Mesothelial cell of epicardium (in vitro differentiated cells): ENCODE data around the gene SMTN. TPM values are rescaled to one million over a fixed set of nuclear protein-coding genes. Genes with fewer than 3 reads are reported as not detected.

Experiments
- DNase-seq, 2 experiments: peaks; one replicate each; pipeline ENCODE4 v3.0.0; 2021; ENCODE audit warnings: low spot score in 2 of 2; ENCODE audit not compliant: unreplicated experiment in 2 of 2
- H3K27ac Mint-ChIP-seq: 2 replicates; pipeline ENCODE4 v1.8.0; 2021; ENCODE audit warnings: mixed read lengths
- H3K27me3 Mint-ChIP-seq: 2 replicates; pipeline ENCODE4 v1.8.0; 2021; ENCODE audit warnings: low read depth, mixed read lengths
- H3K36me3 Mint-ChIP-seq: 2 replicates; pipeline ENCODE4 v1.8.0; 2021; ENCODE audit warnings: mixed read lengths
- H3K4me1 Mint-ChIP-seq: 2 replicates; pipeline ENCODE4 v1.8.0; 2021; ENCODE audit warnings: mixed read lengths
- H3K4me3 Mint-ChIP-seq: 2 replicates; pipeline ENCODE4 v1.8.0; 2021; ENCODE audit warnings: mild to moderate bottlenecking, moderate library complexity, mixed read lengths
- H3K9me3 Mint-ChIP-seq: 2 replicates; pipeline ENCODE4 v1.8.0; 2021; ENCODE audit warnings: mixed read lengths
- total RNA-seq: library from RNA; stranded (reverse); gene quantifications from 3 replicates; pipeline ENCODE4 v1.2.1, GENCODE V29; 2021
- TF ChIP-seq, protein P1 (sequence below): fragments of 200-600 bp; sonication (generic); IDR thresholded peaks from one replicate; pipeline ENCODE4 v1.5.0; 2021; ENCODE audit warnings: antibody characterized with exemption; ENCODE audit not compliant: unreplicated experiment

The SMTN gene
- total RNA-seq, 1 donor from 2014 or later = 67.0 TPM

DNA sequence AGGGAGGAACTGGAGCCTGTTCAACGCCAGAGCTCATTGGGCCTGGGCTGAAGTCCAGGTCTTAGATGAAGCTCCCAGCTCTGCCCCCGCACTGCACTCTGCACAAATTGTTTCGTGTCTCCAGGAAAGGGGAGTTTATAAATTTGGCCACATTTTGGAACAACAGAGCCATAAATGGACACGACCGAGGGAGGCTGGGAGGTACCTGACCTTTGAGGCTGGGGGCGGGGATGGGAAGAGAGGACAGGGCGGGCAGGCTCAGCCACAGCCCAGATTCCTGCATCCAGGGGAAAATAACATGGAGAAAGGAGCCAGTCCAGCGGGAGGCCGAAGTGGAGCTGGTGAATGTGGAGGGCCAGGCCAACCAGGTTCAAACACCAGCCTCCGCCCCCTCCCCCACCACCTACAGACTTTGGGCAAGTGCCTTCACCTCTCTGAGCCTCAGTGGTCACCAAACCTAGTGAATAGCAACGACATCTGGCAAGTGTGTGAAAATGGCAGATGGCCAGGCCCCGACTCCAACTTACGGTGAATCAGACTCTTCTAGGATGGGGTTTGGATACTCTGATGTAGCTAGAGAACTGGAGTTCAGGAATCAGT lies 36.8 kb upstream of the SMTN start:
- no peak overlapping the region for H3K27ac Mint-ChIP-seq
- H3K36me3 Mint-ChIP-seq = peaks cover 2% of the 10 kb centered on the region
- H3K4me3 Mint-ChIP-seq = no peak overlapping the region
- no peak for DNase-seq
- peaks cover 15% of the 10 kb centered on the region for H3K4me1 Mint-ChIP-seq
- peaks cover 5% of the 10 kb centered on the region for H3K9me3 Mint-ChIP-seq
- H3K27me3 Mint-ChIP-seq = no peaks in the 10 kb centered on the region
- TF ChIP-seq, protein P1, sequence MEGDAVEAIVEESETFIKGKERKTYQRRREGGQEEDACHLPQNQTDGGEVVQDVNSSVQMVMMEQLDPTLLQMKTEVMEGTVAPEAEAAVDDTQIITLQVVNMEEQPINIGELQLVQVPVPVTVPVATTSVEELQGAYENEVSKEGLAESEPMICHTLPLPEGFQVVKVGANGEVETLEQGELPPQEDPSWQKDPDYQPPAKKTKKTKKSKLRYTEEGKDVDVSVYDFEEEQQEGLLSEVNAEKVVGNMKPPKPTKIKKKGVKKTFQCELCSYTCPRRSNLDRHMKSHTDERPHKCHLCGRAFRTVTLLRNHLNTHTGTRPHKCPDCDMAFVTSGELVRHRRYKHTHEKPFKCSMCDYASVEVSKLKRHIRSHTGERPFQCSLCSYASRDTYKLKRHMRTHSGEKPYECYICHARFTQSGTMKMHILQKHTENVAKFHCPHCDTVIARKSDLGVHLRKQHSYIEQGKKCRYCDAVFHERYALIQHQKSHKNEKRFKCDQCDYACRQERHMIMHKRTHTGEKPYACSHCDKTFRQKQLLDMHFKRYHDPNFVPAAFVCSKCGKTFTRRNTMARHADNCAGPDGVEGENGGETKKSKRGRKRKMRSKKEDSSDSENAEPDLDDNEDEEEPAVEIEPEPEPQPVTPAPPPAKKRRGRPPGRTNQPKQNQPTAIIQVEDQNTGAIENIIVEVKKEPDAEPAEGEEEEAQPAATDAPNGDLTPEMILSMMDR = no peak

DNA sequence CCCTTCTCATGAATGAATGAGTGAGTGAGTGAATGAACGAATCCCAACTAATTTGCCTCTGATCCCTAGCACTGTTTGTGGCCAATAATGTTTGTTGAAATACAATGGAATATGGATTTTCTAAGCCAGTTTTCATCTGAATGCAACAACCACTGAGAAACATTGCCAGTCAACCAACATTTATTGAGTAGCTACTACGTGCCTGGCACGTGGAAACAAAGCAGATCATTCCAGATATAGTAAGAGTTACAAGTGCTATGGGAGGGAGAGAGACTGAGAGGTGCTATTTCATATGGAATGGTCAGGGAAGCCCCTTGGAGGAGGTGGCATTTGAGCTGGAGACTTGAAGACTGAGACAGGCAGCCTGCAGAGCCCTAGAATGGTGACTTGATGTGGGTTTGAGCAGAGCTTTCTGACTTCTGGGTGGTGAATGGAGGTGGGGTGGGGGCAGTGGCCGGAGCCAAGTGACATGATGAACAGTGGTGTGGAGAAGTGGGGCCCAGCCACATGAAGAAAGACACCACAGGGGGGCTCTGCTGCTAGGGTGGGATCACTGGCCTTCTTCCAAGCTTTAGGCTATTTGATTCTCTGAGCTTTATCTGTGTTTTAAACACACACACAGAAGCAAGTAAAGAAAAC lies 35.1 kb upstream of the SMTN start:
- Mint-ChIP-seq H3K27ac (peak overlapping the region; percentile 37), H3K27me3 (no peaks in the 10 kb centered on the region)

DNA sequence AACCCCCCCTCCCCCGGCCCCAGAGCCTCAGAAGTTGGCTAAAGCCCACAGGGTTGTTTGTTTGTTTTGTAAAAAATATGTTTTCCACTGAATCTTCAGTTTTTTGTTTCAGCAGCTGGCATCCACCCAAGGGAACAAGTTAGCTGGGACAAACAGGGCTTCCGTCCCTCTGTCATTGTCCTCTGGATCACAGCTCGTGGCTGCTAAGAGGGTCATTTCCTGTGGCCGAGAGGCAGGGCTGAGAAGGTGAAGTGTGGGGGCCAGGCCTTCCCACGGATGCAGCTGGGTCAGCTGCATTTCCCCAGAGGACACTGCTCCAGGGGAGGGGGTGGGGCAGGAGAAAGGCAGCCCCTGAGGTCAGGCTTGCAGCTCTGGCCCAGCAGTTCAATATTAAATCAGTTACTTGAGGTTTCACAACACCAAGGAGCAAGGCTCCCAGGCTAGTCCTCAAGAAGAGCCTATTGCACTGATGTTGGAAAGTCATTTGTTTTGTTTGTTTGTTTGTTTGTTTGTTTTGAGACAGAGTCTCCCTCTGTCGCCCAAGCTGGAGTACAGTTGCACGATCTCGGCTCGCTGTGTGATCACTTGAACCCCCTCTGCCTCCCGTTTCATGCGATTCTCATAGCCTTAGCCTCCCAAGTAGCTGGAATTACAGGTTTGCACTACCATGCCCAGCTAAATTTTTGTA lies 34.4 kb upstream of the SMTN start:
- H3K4me1 Mint-ChIP-seq = peaks cover 11% of the 10 kb centered on the region
- H3K4me3 Mint-ChIP-seq = no peak overlapping the region
- H3K9me3 Mint-ChIP-seq = peaks cover 5% of the 10 kb centered on the region
- peak overlapping the region; percentile 67 for H3K27ac Mint-ChIP-seq
- TF ChIP-seq, protein P1 = no peak
- no peaks in the 10 kb centered on the region for H3K27me3 Mint-ChIP-seq
- DNase-seq = no peak
- H3K36me3 Mint-ChIP-seq = no peaks in the 10 kb centered on the region

More for the DNA sequence above, 35.1 kb upstream of the SMTN start:
- Mint-ChIP-seq H3K4me1 (peaks cover 11% of the 10 kb centered on the region), H3K9me3 (peaks cover 5% of the 10 kb centered on the region), H3K4me3 (no peak overlapping the region), H3K36me3 (peaks cover 2% of the 10 kb centered on the region)
- DNase-seq = no peak
- TF ChIP-seq, protein P1 = no peak

DNA sequence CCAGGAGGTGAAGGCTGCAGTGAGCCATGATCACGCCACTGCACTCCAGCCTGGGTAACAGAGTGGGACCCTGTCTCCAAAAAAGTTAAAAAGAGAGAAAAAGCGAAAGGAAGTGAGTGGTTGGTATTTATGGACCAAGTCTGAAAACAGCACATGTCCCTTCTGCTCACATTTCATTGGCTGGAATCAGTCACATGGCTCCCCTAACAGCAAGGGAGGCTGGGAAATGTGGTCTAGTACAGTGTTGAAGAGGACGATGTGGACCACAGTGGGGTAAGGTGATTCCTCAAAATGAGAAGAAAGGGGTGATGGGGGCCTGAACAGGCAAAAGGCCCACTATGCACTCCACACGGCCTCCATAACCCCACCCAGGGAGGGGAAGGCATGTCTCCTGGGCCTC lies 32.5 kb upstream of the SMTN start:
- TF ChIP-seq, protein P1 = no peak
- peaks cover 5% of the 10 kb centered on the region for H3K9me3 Mint-ChIP-seq
- H3K27ac Mint-ChIP-seq = no peak overlapping the region
- H3K4me1 Mint-ChIP-seq = peaks cover 14% of the 10 kb centered on the region
- no peak overlapping the region for H3K4me3 Mint-ChIP-seq
- no peaks in the 10 kb centered on the region for H3K36me3 Mint-ChIP-seq
- no peaks in the 10 kb centered on the region for H3K27me3 Mint-ChIP-seq
- no peak for DNase-seq

DNA sequence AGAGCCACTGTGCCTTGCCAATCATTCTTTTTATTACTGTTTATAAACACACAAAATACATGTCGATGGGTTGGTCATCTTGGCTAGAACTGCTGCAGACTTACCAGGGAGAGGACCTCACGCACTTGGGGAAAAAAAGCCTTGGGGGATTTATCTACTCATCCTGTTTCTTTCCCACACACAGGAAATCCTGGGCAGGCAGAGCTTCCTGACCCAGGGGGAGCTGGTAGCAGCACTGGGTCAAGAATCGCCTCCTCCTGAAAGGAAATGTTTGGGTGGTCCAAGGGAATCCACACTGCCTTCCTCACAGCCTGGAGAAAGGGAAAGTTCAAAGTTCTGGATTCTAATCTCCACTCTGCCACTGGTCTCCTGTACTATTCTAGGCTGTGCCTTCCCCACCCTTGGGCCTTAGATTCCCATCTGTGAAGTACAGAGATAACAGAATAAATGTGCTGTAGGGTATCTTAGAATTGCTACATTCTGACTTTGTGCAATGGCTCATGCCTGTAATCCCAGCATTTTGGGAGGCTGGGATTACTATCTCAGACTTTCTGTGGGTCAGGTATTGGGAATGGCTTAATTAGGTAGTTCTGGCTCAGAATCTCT lies 31.2 kb upstream of the SMTN start:
- Mint-ChIP-seq H3K4me3 (no peak overlapping the region), H3K4me1 (peaks cover 16% of the 10 kb centered on the region), H3K27me3 (no peaks in the 10 kb centered on the region), H3K36me3 (no peaks in the 10 kb centered on the region), H3K27ac (no peak overlapping the region), H3K9me3 (peaks cover 5% of the 10 kb centered on the region)
- TF ChIP-seq, protein P1 = no peak
- DNase-seq = no peak
